DOHH2 (cell line): ENCODE measurements around the gene SRPK2.

ENCODE experiments used
- EZH2phosphoT487 ChIP-seq: fragments of 200-600 bp; sonication (generic); IDR thresholded peaks from 2 replicates; pipeline ENCODE4 v1.6.1; 2017; ENCODE audit warnings: borderline replicate concordance, mild to moderate bottlenecking, antibody characterized with exemption, low read length, moderate library complexity, mixed read lengths
- TF ChIP-seq, protein P1 (sequence below): fragments of 200-600 bp; sonication (generic); IDR thresholded peaks from one replicate; pipeline ENCODE4 v1.5.1; 2014; ENCODE audit warnings: antibody characterized with exemption, mild to moderate bottlenecking, low read depth, low read length; ENCODE audit not compliant: poor library complexity, severe bottlenecking

DNA sequence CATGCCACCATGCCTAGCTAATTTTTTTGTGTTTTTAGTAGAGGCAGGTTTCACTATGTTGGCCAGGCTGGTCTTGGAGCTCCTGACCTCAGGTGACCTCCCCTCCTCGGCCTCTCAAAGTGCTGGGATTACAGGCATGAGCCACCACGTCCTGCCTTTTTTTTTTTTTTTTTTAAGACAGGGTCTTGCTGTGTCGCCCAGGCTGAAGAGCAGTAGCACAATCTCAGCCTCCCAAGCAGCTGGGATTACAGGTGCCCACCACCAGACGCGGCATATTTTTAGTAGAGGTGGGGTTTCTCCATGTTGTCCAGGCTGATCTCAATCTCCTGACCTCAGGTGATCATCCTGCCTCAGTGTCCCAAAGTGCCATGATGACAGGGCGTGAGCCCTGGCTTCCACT is 14.4 kb upstream of the SRPK2 start:
- TF ChIP-seq, protein P1, sequence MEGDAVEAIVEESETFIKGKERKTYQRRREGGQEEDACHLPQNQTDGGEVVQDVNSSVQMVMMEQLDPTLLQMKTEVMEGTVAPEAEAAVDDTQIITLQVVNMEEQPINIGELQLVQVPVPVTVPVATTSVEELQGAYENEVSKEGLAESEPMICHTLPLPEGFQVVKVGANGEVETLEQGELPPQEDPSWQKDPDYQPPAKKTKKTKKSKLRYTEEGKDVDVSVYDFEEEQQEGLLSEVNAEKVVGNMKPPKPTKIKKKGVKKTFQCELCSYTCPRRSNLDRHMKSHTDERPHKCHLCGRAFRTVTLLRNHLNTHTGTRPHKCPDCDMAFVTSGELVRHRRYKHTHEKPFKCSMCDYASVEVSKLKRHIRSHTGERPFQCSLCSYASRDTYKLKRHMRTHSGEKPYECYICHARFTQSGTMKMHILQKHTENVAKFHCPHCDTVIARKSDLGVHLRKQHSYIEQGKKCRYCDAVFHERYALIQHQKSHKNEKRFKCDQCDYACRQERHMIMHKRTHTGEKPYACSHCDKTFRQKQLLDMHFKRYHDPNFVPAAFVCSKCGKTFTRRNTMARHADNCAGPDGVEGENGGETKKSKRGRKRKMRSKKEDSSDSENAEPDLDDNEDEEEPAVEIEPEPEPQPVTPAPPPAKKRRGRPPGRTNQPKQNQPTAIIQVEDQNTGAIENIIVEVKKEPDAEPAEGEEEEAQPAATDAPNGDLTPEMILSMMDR: no peak
- TF ChIP-seq EZH2phosphoT487: no peak
